Keratinocyte (primary cell): ENCODE results near the gene PLCD1. TPM values are rescaled to one million over a fixed set of nuclear protein-coding genes. Genes with fewer than 3 reads are reported as not detected.

Experiments
- DNase-seq: peaks from one replicate; pipeline ENCODE4 v3.0.0-alpha.2; 2011; ENCODE audit warnings: low read depth, missing footprints, low spot score
- FAIRE-seq: peaks from 2 replicates; lab custom pipeline; 2011; peaks lifted over from hg19 to GRCh38; lab: Jason Lieb, UNC
- H2AFZ ChIP-seq: 2 replicates; pipeline ENCODE4 v1.6.0; 2012; ENCODE audit warnings: low read length, control low read depth, inconsistent platforms; ENCODE audit not compliant: control insufficient read depth
- H3K27ac ChIP-seq: 2 replicates; pipeline ENCODE4 v1.5.1; 2011; ENCODE audit warnings: low read length; ENCODE audit not compliant: control insufficient read depth, insufficient read depth
- H3K27me3 ChIP-seq: 3 replicates; pipeline ENCODE4 v1.6.0; 2011; ENCODE audit warnings: low read length; ENCODE audit not compliant: control insufficient read depth, insufficient read depth; ENCODE audit errors: extremely low read depth
- H3K36me3 ChIP-seq, 2 experiments: 2 replicates in 1 of 2; 3 replicates in 1 of 2; pipeline ENCODE4 v1.5.1; 2011; ENCODE audit warnings: low read length in 2 of 2, mild to moderate bottlenecking in 1 of 2; ENCODE audit not compliant: control insufficient read depth in 2 of 2, insufficient read depth in 2 of 2; ENCODE audit errors: extremely low read depth in 1 of 2
- H3K4me1 ChIP-seq: 3 replicates; pipeline ENCODE4 v1.5.1; 2011; ENCODE audit warnings: low read length; ENCODE audit not compliant: control insufficient read depth, insufficient read depth; ENCODE audit errors: extremely low read depth
- H3K4me2 ChIP-seq: 3 replicates; pipeline ENCODE4 v1.6.0; 2011; ENCODE audit warnings: low read depth, low read length; ENCODE audit not compliant: control insufficient read depth, insufficient read depth; ENCODE audit errors: extremely low read depth
- H3K4me3 ChIP-seq, 3 experiments: fragments of 200-600 bp in 1 of 3; sonication (generic) in 1 of 3; 2 replicates in 2 of 3; 3 replicates in 1 of 3; pipeline ENCODE4 v1.5.1; 2011 to 2016; ENCODE audit warnings: low read length in 3 of 3, mild to moderate bottlenecking in 3 of 3, control low read depth in 2 of 3, inconsistent platforms in 1 of 3, low read depth in 1 of 3, mixed read lengths in 1 of 3, mixed run types in 1 of 3, moderate library complexity in 1 of 3; ENCODE audit not compliant: control insufficient read depth in 2 of 3, insufficient read depth in 2 of 3; ENCODE audit errors: extremely low read depth in 1 of 3
- H3K79me2 ChIP-seq: 2 replicates; pipeline ENCODE4 v1.6.0; 2012; ENCODE audit warnings: low read length; ENCODE audit not compliant: control insufficient read depth, insufficient read depth
- H3K9ac ChIP-seq: 3 replicates; pipeline ENCODE4 v1.6.0; 2011; ENCODE audit warnings: low read length; ENCODE audit not compliant: control insufficient read depth, insufficient read depth; ENCODE audit errors: extremely low read depth
- H3K9me1 ChIP-seq: 3 replicates; pipeline ENCODE4 v1.6.0; 2011; ENCODE audit warnings: low read length; ENCODE audit not compliant: control insufficient read depth, insufficient read depth; ENCODE audit errors: extremely low read depth
- H3K9me3 ChIP-seq: 2 replicates; pipeline ENCODE4 v1.5.1; 2012; ENCODE audit warnings: low read depth, low read length; ENCODE audit not compliant: control insufficient read depth
- H4K20me1 ChIP-seq: 3 replicates; pipeline ENCODE4 v1.6.0; 2011; ENCODE audit warnings: low read length; ENCODE audit not compliant: control insufficient read depth, insufficient read depth; ENCODE audit errors: extremely low read depth
- EZH2 ChIP-seq: IDR thresholded peaks from one replicate; pipeline ENCODE4 v1.6.1; 2012; ENCODE audit warnings: inconsistent platforms, mild to moderate bottlenecking, low read length, moderate library complexity
- dilution Hi-C: fragments of 300-500 bp; cut with MboI; formaldehyde crosslinking; loops from one replicate; pipeline ENCODE4 v1.7.0; 2020; ENCODE audit warnings: low sequenced_read_pairs; ENCODE audit not compliant: extremely low pct_ligation_motif_present
- polyA plus RNA-seq, 5 experiments: library from polyadenylated mRNA; depleted of rRNA in 3 of 5; stranded (reverse) in 3 of 5; stranded (forward) in 1 of 5; unstranded in 1 of 5; fragments of >200 nt; gene quantifications; 1 replicate in 1 of 5; 2 replicates in 3 of 5; 3 replicates in 1 of 5; pipeline versions ENCODE4 v1.2.1 to v1.2.3, GENCODE V29; 2011 to 2012; ENCODE audit warnings: missing spikeins in 2 of 5, low read depth in 1 of 5, low replicate concordance in 1 of 5
- TF ChIP-seq, protein P1 (sequence below), 3 experiments: IDR thresholded peaks in 1 of 3; conservative IDR thresholded peaks in 1 of 3; optimal IDR thresholded peaks in 1 of 3; 2 replicates in 2 of 3; 3 replicates in 1 of 3; pipeline versions ENCODE3 to v1.5.1; 2011; ENCODE audit warnings: low read length in 3 of 3, mild to moderate bottlenecking in 3 of 3, moderate library complexity in 2 of 3, control low read depth in 1 of 3, inconsistent platforms in 1 of 3; ENCODE audit not compliant: insufficient read depth in 2 of 3; ENCODE audit errors: extremely low read depth in 1 of 3

PLCD1 gene
- polyA plus RNA-seq, 1 donor (not counting 4 experiments of a cell fraction or from before 2014, with no cell fraction given): 26.0 TPM

DNA sequence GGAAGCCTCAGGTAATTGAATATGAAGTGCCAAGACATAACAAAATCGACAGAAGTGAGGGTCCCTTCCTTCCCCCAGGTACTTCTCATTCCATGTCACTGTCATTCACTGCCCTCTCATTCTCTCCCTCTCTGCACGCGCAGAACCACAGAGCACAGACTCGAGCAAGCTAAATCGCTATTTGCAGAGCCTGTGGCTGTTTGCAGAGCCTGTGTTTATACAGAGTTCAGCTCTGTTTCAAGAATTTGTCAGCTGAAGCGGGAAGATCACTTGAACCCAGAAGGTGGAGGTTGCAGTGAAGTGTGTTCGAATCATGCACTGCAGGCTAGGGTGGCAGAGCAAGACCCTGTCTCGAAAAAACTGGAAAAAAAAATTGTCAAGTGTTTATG, 36.4 kb downstream of the PLCD1 start:
- Histone ChIP-seq H3K79me2 (no peaks in the 10 kb centered on the region), H4K20me1 (no peaks in the 10 kb centered on the region), H3K9me1 (no peaks in the 10 kb centered on the region), H3K4me3 (no peak overlapping the region), H2AFZ (no peak overlapping the region), H3K36me3 (no peaks in the 10 kb centered on the region), H3K4me2 (peak overlapping the region; percentile 55), H3K9me3 (no peaks in the 10 kb centered on the region), H3K4me1 (peaks cover 19% of the 10 kb centered on the region), H3K27ac (peak overlapping the region; percentile 8), H3K9ac (no peak overlapping the region), H3K27me3 (no peaks in the 10 kb centered on the region)
- TF ChIP-seq EZH2: no peak
- TF ChIP-seq, protein P1, sequence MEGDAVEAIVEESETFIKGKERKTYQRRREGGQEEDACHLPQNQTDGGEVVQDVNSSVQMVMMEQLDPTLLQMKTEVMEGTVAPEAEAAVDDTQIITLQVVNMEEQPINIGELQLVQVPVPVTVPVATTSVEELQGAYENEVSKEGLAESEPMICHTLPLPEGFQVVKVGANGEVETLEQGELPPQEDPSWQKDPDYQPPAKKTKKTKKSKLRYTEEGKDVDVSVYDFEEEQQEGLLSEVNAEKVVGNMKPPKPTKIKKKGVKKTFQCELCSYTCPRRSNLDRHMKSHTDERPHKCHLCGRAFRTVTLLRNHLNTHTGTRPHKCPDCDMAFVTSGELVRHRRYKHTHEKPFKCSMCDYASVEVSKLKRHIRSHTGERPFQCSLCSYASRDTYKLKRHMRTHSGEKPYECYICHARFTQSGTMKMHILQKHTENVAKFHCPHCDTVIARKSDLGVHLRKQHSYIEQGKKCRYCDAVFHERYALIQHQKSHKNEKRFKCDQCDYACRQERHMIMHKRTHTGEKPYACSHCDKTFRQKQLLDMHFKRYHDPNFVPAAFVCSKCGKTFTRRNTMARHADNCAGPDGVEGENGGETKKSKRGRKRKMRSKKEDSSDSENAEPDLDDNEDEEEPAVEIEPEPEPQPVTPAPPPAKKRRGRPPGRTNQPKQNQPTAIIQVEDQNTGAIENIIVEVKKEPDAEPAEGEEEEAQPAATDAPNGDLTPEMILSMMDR (optimal IDR thresholded peaks at IDR 0.05 in 1 of 3, IDR thresholded peaks at IDR 0.05 in 1 of 3, conservative IDR thresholded peaks at IDR 0.05 in 1 of 3; ENCODE audit: extremely low read depth in 1 of 3, insufficient read depth in 2 of 3, low read length in 3 of 3): no peak
- no peak for FAIRE-seq
- dilution Hi-C loops: no loop called here
- DNase-seq: no peak

DNA sequence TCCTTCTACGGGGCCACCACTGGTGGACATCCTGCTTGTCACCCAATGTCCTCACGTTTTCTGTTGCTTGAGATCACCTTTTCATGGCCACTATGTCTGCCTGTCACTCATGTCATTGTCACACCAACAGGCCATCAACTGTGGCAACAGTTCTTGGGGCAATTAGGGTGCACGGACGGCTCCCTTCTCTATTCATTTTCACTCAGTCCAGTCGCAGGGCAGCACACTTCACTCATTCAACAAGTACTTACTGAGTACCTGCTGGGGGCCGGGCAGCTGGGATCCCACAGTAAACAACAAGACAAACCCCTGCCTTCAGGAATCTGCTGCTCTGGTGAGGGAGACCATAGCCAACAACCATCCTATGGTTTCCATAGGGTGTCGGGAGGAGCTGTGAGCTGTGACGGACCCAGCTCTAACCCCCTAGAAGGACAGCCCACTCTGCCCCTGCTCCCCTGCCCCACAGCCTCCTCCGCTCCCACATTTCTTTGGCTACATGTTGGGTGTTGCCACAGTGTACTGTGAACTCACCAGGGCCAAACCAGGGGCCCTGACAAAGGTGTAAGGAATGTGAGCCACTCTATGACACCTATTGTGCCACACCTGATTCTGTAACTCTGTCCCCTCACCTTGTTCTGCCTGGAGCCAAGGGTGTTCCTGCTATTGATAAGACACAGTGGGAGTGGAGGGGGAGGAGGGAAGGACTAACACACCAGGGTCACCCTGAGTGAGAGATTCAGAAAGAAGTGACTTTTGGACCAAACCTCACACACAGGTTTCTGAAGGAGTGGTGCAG, 37.0 kb downstream of the PLCD1 start:
- dilution Hi-C loops: no loop called here
- Histone ChIP-seq H3K27ac (no peak overlapping the region), H4K20me1 (no peaks in the 10 kb centered on the region), H2AFZ (no peak overlapping the region), H3K9ac (no peak overlapping the region), H3K4me2 (no peak overlapping the region), H3K79me2 (no peaks in the 10 kb centered on the region), H3K4me3 (no peak overlapping the region), H3K27me3 (no peaks in the 10 kb centered on the region), H3K9me3 (no peaks in the 10 kb centered on the region), H3K36me3 (no peaks in the 10 kb centered on the region), H3K4me1 (peaks cover 19% of the 10 kb centered on the region), H3K9me1 (no peaks in the 10 kb centered on the region)
- FAIRE-seq (peak; percentile 64), DNase-seq (no peak)
- TF ChIP-seq, protein P1 (optimal IDR thresholded peaks at IDR 0.05 in 1 of 3, IDR thresholded peaks at IDR 0.05 in 1 of 3, conservative IDR thresholded peaks at IDR 0.05 in 1 of 3; ENCODE audit: extremely low read depth in 1 of 3, insufficient read depth in 2 of 3, low read length in 3 of 3): no peak
- TF ChIP-seq EZH2: no peak
